Suprapubic skin (tissue), 4 donors: ENCODE measurements around the gene CEP76. TPM values are rescaled to one million over a fixed set of nuclear protein-coding genes. Genes with fewer than 3 reads are reported as not detected.
"Not testable (repeated sequence)": the region's sequence is repeated elsewhere in the genome, so short reads cannot be mapped to it uniquely, and the experiment has no call there.

Experiments
- DNase-seq, 2 donors: peaks; one replicate each; pipeline ENCODE4 v3.0.0-alpha.2; 2019; ENCODE audit warnings: low spot score in 2 of 2
- H3K27ac ChIP-seq: fragments of 200-600 bp; sonication (generic); one replicate; pipeline ENCODE4 v1.5.1; 2019
- H3K27me3 ChIP-seq: fragments of 200-600 bp; sonication (generic); one replicate; pipeline ENCODE4 v1.5.1; 2019
- H3K36me3 ChIP-seq: fragments of 200-600 bp; sonication (generic); one replicate; pipeline ENCODE4 v1.5.1; 2019
- H3K4me1 ChIP-seq: fragments of 200-600 bp; sonication (generic); one replicate; pipeline ENCODE4 v1.5.1; 2019
- H3K4me3 ChIP-seq: fragments of 200-600 bp; sonication (generic); one replicate; pipeline ENCODE4 v1.5.1; 2019; ENCODE audit warnings: mild to moderate bottlenecking
- H3K9me3 ChIP-seq: fragments of 200-600 bp; sonication (generic); one replicate; pipeline ENCODE4 v1.5.1; 2019
- EP300 ChIP-seq: sonication (generic); formaldehyde crosslinking; IDR thresholded peaks from one replicate; pipeline ENCODE4 v1.6.1; 2017; ENCODE audit warnings: antibody characterized with exemption
- POLR2A ChIP-seq, 2 donors: fragments of 450-650 bp; IDR thresholded peaks; one replicate each; pipeline ENCODE4 v1.6.1; 2017; ENCODE audit warnings: antibody characterized with exemption in 2 of 2, mild to moderate bottlenecking in 2 of 2, moderate library complexity in 2 of 2
- POLR2AphosphoS5 ChIP-seq, 3 donors: sonication (generic); formaldehyde crosslinking; IDR thresholded peaks; one replicate each; pipeline ENCODE4 v1.6.1; 2017; ENCODE audit warnings: antibody characterized with exemption in 3 of 3
- WGBS: methylation state at CpG from one replicate; pipeline ENCODE4 v1.1.5; 2018; 5-methylcytosine and 5-hydroxymethylcytosine counted together
- total RNA-seq, 4 donors: library from RNA; depleted of rRNA; stranded (reverse); fragments of >200 nt; gene quantifications; one replicate each; pipeline ENCODE4 v1.1.0, GENCODE V29; 2016
- TF ChIP-seq, protein P1 (sequence below), 2 donors: fragments of 200-600 bp in 1 of 2; fragments of 450-650 bp in 1 of 2; sonication (generic) in 1 of 2; IDR thresholded peaks; one replicate each; pipeline ENCODE4 v1.5.1; 2016 to 2019; ENCODE audit warnings: antibody characterized with exemption in 2 of 2, mild to moderate bottlenecking in 1 of 2, moderate library complexity in 1 of 2

The CEP76 gene
- total RNA-seq, 4 donors from 2014 or later, result 6.5 to 14.8 (median 11.3) TPM

GRCh38 chr18:12637393-12637792, 65.1 kb downstream of the CEP76 start:
- Histone ChIP-seq H3K9me3 (no peaks in the 10 kb centered on the region), H3K4me1 (no peaks in the 10 kb centered on the region), H3K27ac (no peak overlapping the region), H3K27me3 (no peaks in the 10 kb centered on the region), H3K36me3 (no peaks in the 10 kb centered on the region), H3K4me3 (no peak overlapping the region)
- 90% methylated on average over 3 of the region's 3 CpGs for WGBS
- TF ChIP-seq EP300 (no peak), POLR2A (IDR thresholded peaks at IDR 0.05) (no peak), POLR2AphosphoS5 (IDR thresholded peaks at IDR 0.05) (no peak)
- TF ChIP-seq, protein P1, sequence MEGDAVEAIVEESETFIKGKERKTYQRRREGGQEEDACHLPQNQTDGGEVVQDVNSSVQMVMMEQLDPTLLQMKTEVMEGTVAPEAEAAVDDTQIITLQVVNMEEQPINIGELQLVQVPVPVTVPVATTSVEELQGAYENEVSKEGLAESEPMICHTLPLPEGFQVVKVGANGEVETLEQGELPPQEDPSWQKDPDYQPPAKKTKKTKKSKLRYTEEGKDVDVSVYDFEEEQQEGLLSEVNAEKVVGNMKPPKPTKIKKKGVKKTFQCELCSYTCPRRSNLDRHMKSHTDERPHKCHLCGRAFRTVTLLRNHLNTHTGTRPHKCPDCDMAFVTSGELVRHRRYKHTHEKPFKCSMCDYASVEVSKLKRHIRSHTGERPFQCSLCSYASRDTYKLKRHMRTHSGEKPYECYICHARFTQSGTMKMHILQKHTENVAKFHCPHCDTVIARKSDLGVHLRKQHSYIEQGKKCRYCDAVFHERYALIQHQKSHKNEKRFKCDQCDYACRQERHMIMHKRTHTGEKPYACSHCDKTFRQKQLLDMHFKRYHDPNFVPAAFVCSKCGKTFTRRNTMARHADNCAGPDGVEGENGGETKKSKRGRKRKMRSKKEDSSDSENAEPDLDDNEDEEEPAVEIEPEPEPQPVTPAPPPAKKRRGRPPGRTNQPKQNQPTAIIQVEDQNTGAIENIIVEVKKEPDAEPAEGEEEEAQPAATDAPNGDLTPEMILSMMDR (IDR thresholded peaks at IDR 0.05), result no peak
- DNase-seq, result no peak

- H3K27ac ChIP-seq, result no peak overlapping the region
- WGBS, result 81% methylated on average over 6 of the region's 6 CpGs
- no peaks in the 10 kb centered on the region for H3K27me3 ChIP-seq
- H3K9me3 ChIP-seq, result no peaks in the 10 kb centered on the region
- H3K4me1 ChIP-seq, result no peaks in the 10 kb centered on the region
- H3K36me3 ChIP-seq, result no peaks in the 10 kb centered on the region
- no peak for DNase-seq
- no peak overlapping the region for H3K4me3 ChIP-seq
- TF ChIP-seq POLR2A (IDR thresholded peaks at IDR 0.05), result no peak
- TF ChIP-seq, protein P1 (IDR thresholded peaks at IDR 0.05), result no peak
- no peak for TF ChIP-seq EP300
- TF ChIP-seq POLR2AphosphoS5 (IDR thresholded peaks at IDR 0.05), result no peak
Observed at GRCh38 chr18:12631831-12632477, 70.6 kb downstream of the CEP76 start.

- H3K27me3 ChIP-seq, result no peaks in the 10 kb centered on the region
- no peaks in the 10 kb centered on the region for H3K4me1 ChIP-seq
- no peaks in the 10 kb centered on the region for H3K9me3 ChIP-seq
- H3K27ac ChIP-seq, result no peak overlapping the region
- no peak for TF ChIP-seq POLR2A (IDR thresholded peaks at IDR 0.05)
- TF ChIP-seq POLR2AphosphoS5 (IDR thresholded peaks at IDR 0.05), result no peak
- TF ChIP-seq, protein P1 (IDR thresholded peaks at IDR 0.05), result no peak
- no peak for TF ChIP-seq EP300
- H3K36me3 ChIP-seq, result no peaks in the 10 kb centered on the region
- H3K4me3 ChIP-seq, result no peak overlapping the region
- 91% methylated on average over 7 of the region's 7 CpGs for WGBS
- DNase-seq, result no peak
Observed at GRCh38 chr18:12630136-12630535, 72.4 kb downstream of the CEP76 start.

- Histone ChIP-seq H3K4me3 (no peak overlapping the region), H3K36me3 (no peaks in the 10 kb centered on the region), H3K4me1 (no peaks in the 10 kb centered on the region), H3K27ac (no peak overlapping the region), H3K27me3 (no peaks in the 10 kb centered on the region), H3K9me3 (no peaks in the 10 kb centered on the region)
- WGBS, result 58% methylated on average over 4 of the region's 4 CpGs
- no peak for DNase-seq
- no peak for TF ChIP-seq POLR2A (IDR thresholded peaks at IDR 0.05)
- TF ChIP-seq, protein P1 (IDR thresholded peaks at IDR 0.05), result no peak
- no peak for TF ChIP-seq EP300
Observed at GRCh38 chr18:12628706-12629702, 73.5 kb downstream of the CEP76 start.

- WGBS, result 90% methylated on average over 3 of the region's 3 CpGs
- H3K36me3 ChIP-seq, H3K9me3 ChIP-seq, H3K4me1 ChIP-seq, H3K27ac ChIP-seq, H3K4me3 ChIP-seq, H3K27me3 ChIP-seq, DNase-seq: not testable (repeated sequence)
Observed at GRCh38 chr18:12627199-12627598, 75.3 kb downstream of the CEP76 start.
